Ishikawa (cell line): Measurements from ENCODE around the gene DENND1C.
A peak's percentile ranks its signal among the peaks of the same experiment; 100 is the strongest.

Experiments used
- CEBPB ChIP-seq: IDR thresholded peaks from 2 replicates; pipeline ENCODE4 v1.6.1; 2012
- CREB1 ChIP-seq: IDR thresholded peaks from 2 replicates; pipeline ENCODE4 v1.6.1; 2012; ENCODE audit warnings: low read depth
- EGR1 ChIP-seq: IDR thresholded peaks from 2 replicates; pipeline ENCODE4 v1.6.1; 2012
- EP300 ChIP-seq: IDR thresholded peaks from 2 replicates; pipeline ENCODE4 v1.6.1; 2012; ENCODE audit warnings: borderline replicate concordance
- FOXM1 ChIP-seq: IDR thresholded peaks from 2 replicates; pipeline ENCODE4 v1.6.1; 2012; ENCODE audit warnings: low read depth, borderline replicate concordance
- NFIC ChIP-seq: IDR thresholded peaks from 2 replicates; pipeline ENCODE4 v1.6.1; 2012
- RAD21 ChIP-seq: IDR thresholded peaks from 2 replicates; pipeline ENCODE4 v1.6.1; 2012; ENCODE audit warnings: low read depth
- TAF1 ChIP-seq: IDR thresholded peaks from 2 replicates; pipeline ENCODE4 v1.6.1; 2012; ENCODE audit warnings: low read depth, mild to moderate bottlenecking
- TCF12 ChIP-seq: IDR thresholded peaks from 2 replicates; pipeline ENCODE4 v1.6.1; 2012; ENCODE audit warnings: low read depth
- TEAD4 ChIP-seq: IDR thresholded peaks from 2 replicates; pipeline ENCODE4 v1.6.1; 2012
- YY1 ChIP-seq: IDR thresholded peaks from 2 replicates; pipeline ENCODE4 v1.6.1; 2012; ENCODE audit warnings: low read depth
- ZBTB7A ChIP-seq: IDR thresholded peaks from 2 replicates; pipeline ENCODE4 v1.6.1; 2012; ENCODE audit warnings: low read depth
- TF ChIP-seq, protein P1 (sequence below): IDR thresholded peaks from 2 replicates; pipeline ENCODE4 v1.6.1; 2012
- TF ChIP-seq, protein P2 (sequence below): IDR thresholded peaks from 2 replicates; pipeline ENCODE4 v1.6.1; 2012
- TF ChIP-seq, protein P3 (sequence below): IDR thresholded peaks from 2 replicates; pipeline ENCODE4 v1.6.1; 2012; ENCODE audit warnings: low read depth, mild to moderate bottlenecking

DENND1C gene

DNA sequence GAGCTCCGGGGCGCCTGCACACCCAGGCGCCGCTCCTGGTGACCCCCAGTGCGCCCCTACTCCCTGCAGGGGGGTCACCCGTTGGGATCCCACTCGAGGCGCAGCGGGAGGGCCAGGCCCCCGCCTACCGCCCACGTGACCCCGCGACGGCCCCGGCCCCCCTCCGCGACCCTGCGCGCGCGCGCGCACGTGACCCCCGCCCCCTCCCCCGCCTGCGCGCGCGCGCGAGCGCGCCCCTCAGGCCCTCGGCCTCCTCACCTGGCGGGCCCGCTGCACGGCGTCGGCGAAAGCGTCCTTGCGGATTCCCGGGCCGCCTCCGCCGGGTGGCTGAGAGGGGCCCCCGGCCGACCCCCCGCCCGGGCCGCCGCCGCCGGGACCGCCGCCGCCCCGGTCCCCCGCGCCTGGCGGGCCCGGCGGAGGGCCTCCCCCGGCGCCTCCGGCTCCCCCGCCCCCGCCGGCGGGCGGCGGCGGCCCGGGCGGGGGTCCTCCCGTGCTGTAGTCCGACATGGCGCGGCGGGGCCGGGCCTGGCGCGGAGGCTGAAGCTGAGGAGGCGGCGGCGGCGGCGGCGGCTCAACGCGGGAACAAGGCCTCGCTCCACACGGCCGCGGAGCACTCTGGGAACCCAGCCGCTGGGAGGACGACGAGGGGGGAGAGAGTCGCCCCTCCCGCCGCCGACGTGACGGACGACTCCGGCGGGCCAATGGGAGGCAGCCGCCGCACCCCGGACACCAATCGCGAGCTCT lies 57.2 kb downstream of the DENND1C start, which contains the start of gene KHSRP:
KHSRP (minus strand) TSS at position 617 of the 744 bp plus-strand sequence; CDS start at position 507, 110 bp downstream.
- no peak for TF ChIP-seq TEAD4
- TF ChIP-seq ZBTB7A, result peak; percentile 91; the same call in 1 of the 2 replicates
- TF ChIP-seq RAD21, result no peak
- no peak for TF ChIP-seq CEBPB
- TF ChIP-seq TCF12, result 0 out of 2 replicates have a peak, but pooled peaks have one; percentile 50
- peak; percentile 71 for TF ChIP-seq CREB1
- TF ChIP-seq, protein P1, sequence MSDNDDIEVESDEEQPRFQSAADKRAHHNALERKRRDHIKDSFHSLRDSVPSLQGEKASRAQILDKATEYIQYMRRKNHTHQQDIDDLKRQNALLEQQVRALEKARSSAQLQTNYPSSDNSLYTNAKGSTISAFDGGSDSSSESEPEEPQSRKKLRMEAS, result peak; percentile 78
- no peak for TF ChIP-seq EP300
- no peak for TF ChIP-seq YY1
- TF ChIP-seq NFIC, result no peak
- no peak for TF ChIP-seq EGR1
- TF ChIP-seq TAF1, result peak; percentile 78; the same call in 1 of the 2 replicates
- TF ChIP-seq, protein P2, sequence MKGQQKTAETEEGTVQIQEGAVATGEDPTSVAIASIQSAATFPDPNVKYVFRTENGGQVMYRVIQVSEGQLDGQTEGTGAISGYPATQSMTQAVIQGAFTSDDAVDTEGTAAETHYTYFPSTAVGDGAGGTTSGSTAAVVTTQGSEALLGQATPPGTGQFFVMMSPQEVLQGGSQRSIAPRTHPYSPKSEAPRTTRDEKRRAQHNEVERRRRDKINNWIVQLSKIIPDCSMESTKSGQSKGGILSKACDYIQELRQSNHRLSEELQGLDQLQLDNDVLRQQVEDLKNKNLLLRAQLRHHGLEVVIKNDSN, result peak; percentile 90
- TF ChIP-seq, protein P3, sequence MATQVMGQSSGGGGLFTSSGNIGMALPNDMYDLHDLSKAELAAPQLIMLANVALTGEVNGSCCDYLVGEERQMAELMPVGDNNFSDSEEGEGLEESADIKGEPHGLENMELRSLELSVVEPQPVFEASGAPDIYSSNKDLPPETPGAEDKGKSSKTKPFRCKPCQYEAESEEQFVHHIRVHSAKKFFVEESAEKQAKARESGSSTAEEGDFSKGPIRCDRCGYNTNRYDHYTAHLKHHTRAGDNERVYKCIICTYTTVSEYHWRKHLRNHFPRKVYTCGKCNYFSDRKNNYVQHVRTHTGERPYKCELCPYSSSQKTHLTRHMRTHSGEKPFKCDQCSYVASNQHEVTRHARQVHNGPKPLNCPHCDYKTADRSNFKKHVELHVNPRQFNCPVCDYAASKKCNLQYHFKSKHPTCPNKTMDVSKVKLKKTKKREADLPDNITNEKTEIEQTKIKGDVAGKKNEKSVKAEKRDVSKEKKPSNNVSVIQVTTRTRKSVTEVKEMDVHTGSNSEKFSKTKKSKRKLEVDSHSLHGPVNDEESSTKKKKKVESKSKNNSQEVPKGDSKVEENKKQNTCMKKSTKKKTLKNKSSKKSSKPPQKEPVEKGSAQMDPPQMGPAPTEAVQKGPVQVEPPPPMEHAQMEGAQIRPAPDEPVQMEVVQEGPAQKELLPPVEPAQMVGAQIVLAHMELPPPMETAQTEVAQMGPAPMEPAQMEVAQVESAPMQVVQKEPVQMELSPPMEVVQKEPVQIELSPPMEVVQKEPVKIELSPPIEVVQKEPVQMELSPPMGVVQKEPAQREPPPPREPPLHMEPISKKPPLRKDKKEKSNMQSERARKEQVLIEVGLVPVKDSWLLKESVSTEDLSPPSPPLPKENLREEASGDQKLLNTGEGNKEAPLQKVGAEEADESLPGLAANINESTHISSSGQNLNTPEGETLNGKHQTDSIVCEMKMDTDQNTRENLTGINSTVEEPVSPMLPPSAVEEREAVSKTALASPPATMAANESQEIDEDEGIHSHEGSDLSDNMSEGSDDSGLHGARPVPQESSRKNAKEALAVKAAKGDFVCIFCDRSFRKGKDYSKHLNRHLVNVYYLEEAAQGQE, result no peak
- TF ChIP-seq FOXM1, result no peak

DNA sequence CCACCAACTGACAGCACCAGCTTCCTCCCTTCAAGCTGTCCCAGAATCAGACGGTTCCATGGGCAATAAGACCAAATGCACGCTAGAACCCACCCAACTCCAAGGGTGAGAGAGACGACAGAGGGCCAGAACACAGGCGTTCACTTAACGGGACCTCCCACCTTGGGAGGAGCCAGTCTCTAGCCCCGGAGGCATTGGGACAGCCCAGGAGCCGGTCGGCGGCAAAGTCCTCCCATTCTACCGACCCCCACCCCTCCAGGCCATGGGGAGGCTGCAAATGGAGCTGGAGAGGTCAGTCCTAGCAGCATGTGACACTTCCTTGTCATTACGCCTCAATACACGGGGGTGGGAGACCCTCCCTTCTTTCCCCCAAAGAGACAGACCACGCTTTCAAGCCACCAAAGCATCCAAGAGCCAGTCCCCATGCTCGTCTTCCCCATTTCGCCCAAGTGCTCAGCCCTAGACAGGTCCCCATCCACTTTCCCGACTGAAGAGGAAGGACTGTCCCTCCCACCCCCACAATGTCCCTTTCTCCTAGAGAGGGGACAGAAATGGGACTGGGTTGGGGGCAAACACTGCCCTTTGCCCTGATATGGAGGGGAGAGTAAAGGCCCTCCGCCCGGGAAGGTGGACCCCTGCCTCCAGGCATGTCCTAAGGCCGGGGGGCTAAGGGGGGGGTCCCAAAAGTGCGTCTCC lies 57.9 kb downstream of the DENND1C start:
- TF ChIP-seq CREB1 (no peak), EP300 (no peak), TEAD4 (no peak), YY1 (no peak), EGR1 (no peak), TAF1 (no peak), CEBPB (no peak), FOXM1 (no peak)
- TF ChIP-seq, protein P2, result no peak
- TF ChIP-seq, protein P1, result no peak

DNA sequence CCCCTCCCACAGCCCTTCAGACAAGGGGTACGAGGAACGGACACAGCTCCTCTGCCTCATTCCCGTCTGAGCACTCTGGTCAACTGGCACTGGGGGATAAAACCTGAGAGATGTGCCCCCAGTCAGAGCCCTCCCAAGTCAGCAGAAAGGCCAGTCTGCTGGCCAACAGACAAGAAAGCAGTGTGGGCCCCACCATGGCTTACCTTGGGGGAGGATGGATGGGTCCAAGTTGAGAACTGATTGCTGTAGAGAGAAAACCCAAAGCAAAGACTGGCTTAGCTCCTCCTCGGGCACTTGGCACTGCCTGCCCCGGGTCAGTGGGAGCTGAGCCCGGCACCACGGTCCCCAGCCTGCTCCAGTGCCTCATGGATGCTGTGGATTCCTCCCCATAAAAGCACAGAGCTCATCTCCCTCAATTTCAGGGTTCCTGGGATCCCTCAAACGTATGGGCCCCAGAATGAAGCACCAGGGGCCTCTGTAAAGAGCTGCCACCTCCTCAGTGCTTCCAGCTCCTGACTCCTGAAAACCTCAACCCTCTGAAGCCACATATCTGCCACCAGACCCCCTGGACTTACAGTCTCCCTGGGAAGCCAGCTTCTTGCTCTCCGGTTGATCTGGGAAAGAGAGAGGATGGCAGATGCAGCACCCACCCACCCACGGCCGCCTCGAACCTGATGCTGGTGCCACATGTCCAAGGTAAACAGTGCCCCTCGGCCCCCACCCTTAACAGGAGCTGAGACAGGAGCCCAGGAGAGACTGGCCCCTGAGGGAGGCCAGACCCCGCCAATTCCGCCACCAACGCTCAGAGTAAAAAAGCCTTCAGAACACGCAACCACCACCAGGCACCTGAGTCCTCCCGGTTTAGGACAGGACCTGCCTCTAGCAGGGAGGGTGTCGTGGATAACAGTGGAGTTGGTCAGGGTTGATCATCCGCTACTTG lies 60.2 kb downstream of the DENND1C start:
- no peak for TF ChIP-seq ZBTB7A
- TF ChIP-seq NFIC, result no peak
- TF ChIP-seq EP300, result no peak
- no peak for TF ChIP-seq TCF12
- TF ChIP-seq TAF1, result no peak
- TF ChIP-seq CEBPB, result no peak
- TF ChIP-seq TEAD4, result no peak
- no peak for TF ChIP-seq FOXM1
- TF ChIP-seq CREB1, result no peak
- no peak for TF ChIP-seq RAD21
- no peak for TF ChIP-seq EGR1
- TF ChIP-seq, protein P1, result no peak

DNA sequence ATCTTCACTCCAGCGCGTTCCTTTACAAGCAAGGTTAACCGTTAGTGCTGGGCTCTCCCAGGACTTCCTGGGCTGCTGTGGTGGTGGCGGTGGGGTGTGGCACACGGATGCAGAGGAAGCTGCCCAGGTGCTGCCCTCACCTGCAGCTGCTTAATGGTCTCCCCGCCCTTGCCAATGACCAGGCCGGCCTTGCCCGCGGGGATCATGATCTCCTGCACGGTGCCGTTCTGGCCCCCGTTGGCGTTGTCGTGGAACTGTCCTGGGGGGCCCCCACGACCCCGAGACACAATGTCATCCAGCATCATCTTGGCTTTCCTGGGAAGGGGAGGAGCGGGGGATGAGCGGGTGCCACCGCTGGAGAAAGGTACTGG lies 63.0 kb downstream of the DENND1C start:
- TF ChIP-seq TAF1 (no peak), FOXM1 (no peak), RAD21 (no peak), EP300 (no peak), YY1 (no peak)
- TF ChIP-seq, protein P3, result no peak
- TF ChIP-seq, protein P2, result no peak
- TF ChIP-seq, protein P1, result no peak
